ENCODE measurements around the gene MORN5.

DNA sequence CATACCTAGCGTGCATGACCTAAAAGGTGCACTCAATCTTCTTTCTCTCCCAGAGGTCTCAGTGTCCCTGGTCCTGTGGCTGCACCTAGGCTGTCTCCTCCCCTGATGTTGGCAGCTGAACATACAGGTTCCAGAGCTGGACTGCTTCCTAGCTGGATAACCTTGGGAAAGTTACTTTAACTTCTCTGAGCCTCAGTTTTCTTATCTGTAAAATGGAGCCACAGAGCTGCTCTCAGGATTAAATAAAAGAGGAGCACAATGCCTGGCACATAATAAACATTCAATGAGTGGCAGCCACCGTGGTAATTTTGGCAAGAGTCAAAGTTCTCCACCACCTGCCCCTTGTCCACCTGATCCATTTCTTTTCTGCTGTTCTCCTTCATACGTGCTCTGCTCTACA lies 14.0 kb downstream of the MORN5 start:
- TF ChIP-seq CHD2 (IDR thresholded peaks at IDR 0.05; ENCODE audit: low read length, partially characterized antibody) (no peak), CTCF (IDR thresholded peaks at IDR 0.05) (no peak), CEBPB (IDR thresholded peaks at IDR 0.05) (no peak), FOSB (CRISPR knock-in tag; IDR thresholded peaks at IDR 0.05) (no peak), SMC3 (IDR thresholded peaks at IDR 0.05) (no peak), POLR2A (IDR thresholded peaks at IDR 0.05; ENCODE audit: low read length) (no peak), HMGXB4 (CRISPR knock-in tag; IDR thresholded peaks at IDR 0.05; ENCODE audit: borderline replicate concordance) (no peak), MAZ (IDR thresholded peaks at IDR 0.05; ENCODE audit: borderline replicate concordance, low read depth, low read length) (no peak), MAX (IDR thresholded peaks at IDR 0.05) (no peak), MAFK (IDR thresholded peaks at IDR 0.05; ENCODE audit: partially characterized antibody) (no peak)
